ENCODE measurements around the gene KIAA1614.

DNA sequence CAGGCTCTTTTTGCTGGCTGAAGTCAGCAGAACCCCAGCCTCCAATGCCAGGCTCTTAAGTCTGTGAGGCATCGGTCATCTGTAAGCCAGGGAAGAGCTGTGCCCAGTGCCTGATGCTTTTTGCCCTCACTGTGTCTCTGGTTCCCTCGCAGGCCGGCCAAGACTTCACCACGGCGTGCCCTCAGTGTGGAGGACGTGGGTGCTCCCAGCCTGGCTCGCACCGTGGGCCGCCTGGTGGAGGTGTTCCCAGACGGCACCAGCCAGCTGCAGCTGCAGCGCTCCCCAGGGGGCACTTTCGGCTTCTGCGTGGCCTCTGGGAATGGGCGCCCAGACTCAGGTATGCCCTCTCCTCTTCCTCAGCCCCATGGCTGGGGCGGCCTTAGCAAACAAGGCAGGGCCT is 32.5 kb downstream of the KIAA1614 start:
- no peak for TF ChIP-seq EZH2phosphoT487 (IDR thresholded peaks at IDR 0.05; ENCODE audit: low read length)
- TF ChIP-seq, protein P1, sequence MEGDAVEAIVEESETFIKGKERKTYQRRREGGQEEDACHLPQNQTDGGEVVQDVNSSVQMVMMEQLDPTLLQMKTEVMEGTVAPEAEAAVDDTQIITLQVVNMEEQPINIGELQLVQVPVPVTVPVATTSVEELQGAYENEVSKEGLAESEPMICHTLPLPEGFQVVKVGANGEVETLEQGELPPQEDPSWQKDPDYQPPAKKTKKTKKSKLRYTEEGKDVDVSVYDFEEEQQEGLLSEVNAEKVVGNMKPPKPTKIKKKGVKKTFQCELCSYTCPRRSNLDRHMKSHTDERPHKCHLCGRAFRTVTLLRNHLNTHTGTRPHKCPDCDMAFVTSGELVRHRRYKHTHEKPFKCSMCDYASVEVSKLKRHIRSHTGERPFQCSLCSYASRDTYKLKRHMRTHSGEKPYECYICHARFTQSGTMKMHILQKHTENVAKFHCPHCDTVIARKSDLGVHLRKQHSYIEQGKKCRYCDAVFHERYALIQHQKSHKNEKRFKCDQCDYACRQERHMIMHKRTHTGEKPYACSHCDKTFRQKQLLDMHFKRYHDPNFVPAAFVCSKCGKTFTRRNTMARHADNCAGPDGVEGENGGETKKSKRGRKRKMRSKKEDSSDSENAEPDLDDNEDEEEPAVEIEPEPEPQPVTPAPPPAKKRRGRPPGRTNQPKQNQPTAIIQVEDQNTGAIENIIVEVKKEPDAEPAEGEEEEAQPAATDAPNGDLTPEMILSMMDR (IDR thresholded peaks at IDR 0.05; ENCODE audit: low read length), result no peak

Data from MM.1S (cell line).